Liver (tissue), 9 donors: ENCODE data around the gene DNAH1. TPM values are rescaled to one million over a fixed set of nuclear protein-coding genes. Genes with fewer than 3 reads are reported as not detected.

Source experiments
- DNase-seq: peaks from one replicate; pipeline ENCODE4 v3.0.0-alpha.2; 2017; ENCODE audit warnings: low spot score
- H3K27ac ChIP-seq, 2 donors: one replicate each; pipeline ENCODE4 v1.7.0; 2013; ENCODE audit warnings: inconsistent platforms in 2 of 2, low read length in 2 of 2, control low read depth in 1 of 2, low read depth in 1 of 2, mild to moderate bottlenecking in 1 of 2
- H3K27me3 ChIP-seq, 4 donors: one replicate each; pipeline versions ENCODE4 v1.6.1 to v1.7.0; 2013; ENCODE audit warnings: low read length in 3 of 4, inconsistent platforms in 1 of 4, mild to moderate bottlenecking in 1 of 4, moderate library complexity in 1 of 4; ENCODE audit not compliant: control insufficient read depth in 4 of 4, insufficient read depth in 4 of 4
- H3K36me3 ChIP-seq, 4 donors: one replicate each; pipeline versions ENCODE4 v1.6.1 to v1.7.0; 2013; ENCODE audit warnings: low read length in 3 of 4, mild to moderate bottlenecking in 3 of 4, low read depth in 1 of 4, moderate library complexity in 1 of 4; ENCODE audit not compliant: control insufficient read depth in 4 of 4, insufficient read depth in 3 of 4
- H3K4me1 ChIP-seq, 4 donors: one replicate each; pipeline versions ENCODE4 v1.6.1 to v1.7.0; 2013; ENCODE audit warnings: low read length in 3 of 4, mild to moderate bottlenecking in 3 of 4, moderate library complexity in 1 of 4; ENCODE audit not compliant: control insufficient read depth in 4 of 4, insufficient read depth in 4 of 4
- H3K4me3 ChIP-seq, 3 donors: one replicate each; pipeline versions ENCODE4 v1.6.1 to v1.7.0; 2013; ENCODE audit warnings: low read length in 3 of 3, control low read depth in 1 of 3, low read depth in 1 of 3, mild to moderate bottlenecking in 1 of 3
- H3K9ac ChIP-seq, 2 donors: one replicate each; pipeline ENCODE4 v1.7.0; 2013; ENCODE audit warnings: low read length in 2 of 2, mild to moderate bottlenecking in 2 of 2, moderate library complexity in 2 of 2, control low read depth in 1 of 2, low read depth in 1 of 2
- H3K9me3 ChIP-seq, 4 donors: one replicate each; pipeline versions ENCODE4 v1.6.1 to v1.7.0; 2013; ENCODE audit warnings: low read length in 3 of 4; ENCODE audit not compliant: control insufficient read depth in 4 of 4
- ATF3 ChIP-seq: IDR thresholded peaks from 2 replicates; pipeline ENCODE4 v1.6.1; 2016; ENCODE audit warnings: antibody characterized with exemption
- CTCF ChIP-seq: fragments of 150-350 bp; IDR thresholded peaks from 2 replicates; pipeline ENCODE4 v1.5.1; 2017; ENCODE audit warnings: improper control_type of control experiment, low read depth, low read length; ENCODE audit not compliant: missing input control
- EGR1 ChIP-seq, 2 donors: IDR thresholded peaks; 2 replicates each; pipeline ENCODE4 v1.6.1; 2016 to 2018; ENCODE audit warnings: antibody characterized with exemption in 2 of 2, low read depth in 2 of 2
- FOXA1 ChIP-seq: IDR thresholded peaks from 2 replicates; pipeline ENCODE4 v1.6.1; 2016; ENCODE audit warnings: antibody characterized with exemption
- FOXA2 ChIP-seq: IDR thresholded peaks from 2 replicates; pipeline ENCODE4 v1.6.1; 2016; ENCODE audit warnings: antibody characterized with exemption
- GABPA ChIP-seq, 2 donors: IDR thresholded peaks in 1 of 2; conservative IDR thresholded peaks in 1 of 2; 2 replicates each; pipeline ENCODE4 v1.6.1; 2016; ENCODE audit warnings: antibody characterized with exemption in 2 of 2, mild to moderate bottlenecking in 1 of 2, moderate library complexity in 1 of 2
- HNF4A ChIP-seq, 2 donors: conservative IDR thresholded peaks; 2 replicates each; pipeline ENCODE4 v1.6.1; 2016; ENCODE audit warnings: antibody characterized with exemption in 2 of 2, mild to moderate bottlenecking in 2 of 2
- HNF4G ChIP-seq: IDR thresholded peaks from 2 replicates; pipeline ENCODE4 v1.6.1; 2016; ENCODE audit warnings: antibody characterized with exemption
- JUND ChIP-seq, 2 donors: IDR thresholded peaks; 2 replicates each; pipeline ENCODE4 v1.6.1; 2016; ENCODE audit warnings: antibody characterized with exemption in 2 of 2
- MAX ChIP-seq: IDR thresholded peaks from 2 replicates; pipeline ENCODE4 v1.6.1; 2016; ENCODE audit warnings: antibody characterized with exemption
- NR2F2 ChIP-seq: IDR thresholded peaks from 2 replicates; pipeline ENCODE4 v1.6.1; 2016; ENCODE audit warnings: antibody characterized with exemption
- RAD21 ChIP-seq, 2 donors: IDR thresholded peaks; 2 replicates each; pipeline ENCODE4 v1.6.1; 2016; ENCODE audit warnings: antibody characterized with exemption in 2 of 2, mild to moderate bottlenecking in 2 of 2
- REST ChIP-seq: IDR thresholded peaks from 2 replicates; pipeline ENCODE4 v1.6.1; 2016; ENCODE audit warnings: antibody characterized with exemption, mild to moderate bottlenecking
- YY1 ChIP-seq: IDR thresholded peaks from 2 replicates; pipeline ENCODE4 v1.6.1; 2016; ENCODE audit warnings: antibody characterized with exemption, mild to moderate bottlenecking
- ZBTB33 ChIP-seq: IDR thresholded peaks from 2 replicates; pipeline ENCODE4 v1.6.1; 2016; ENCODE audit warnings: antibody characterized with exemption
- WGBS: extraction: QIAGEN DNeasy Blood & Tissue Kit; methylation state at CpG from one replicate; pipeline ENCODE4 v1.1.7; 2013; 5-methylcytosine and 5-hydroxymethylcytosine counted together
- polyA plus RNA-seq, 2 donors: library from polyadenylated mRNA; stranded (reverse) in 1 of 2; unstranded in 1 of 2; fragments of 200-250 nt in 1 of 2; fragments of >200 nt in 1 of 2; fragmentation: Nextera tagmentation in 1 of 2; extraction: Ambion mirVana in 1 of 2; gene quantifications; one replicate each; pipeline versions ENCODE4 v1.2.1 to v1.2.3, GENCODE V29; 2013 to 2015
- total RNA-seq, 2 donors: library from RNA; depleted of rRNA; stranded (reverse); fragments of >200 nt; gene quantifications; one replicate each; pipeline ENCODE4 v1.2.3, GENCODE V29; 2014
- donor health status: healthy.
- donor health status: healthy.
- donor health status: healthy.
- donor health status: healthy.
- donor health status: healthy.

DNAH1 gene
- total and polyA plus RNA-seq, 4 donors, result 1.5 to 6.0 (median 2.5) TPM

- no peak for TF ChIP-seq YY1
- TF ChIP-seq HNF4A (conservative IDR thresholded peaks at IDR 0.05), result no peak
- TF ChIP-seq FOXA1, result no peak
- TF ChIP-seq MAX, result no peak
- TF ChIP-seq REST, result no peak
- TF ChIP-seq JUND (IDR thresholded peaks at IDR 0.05), result no peak
- TF ChIP-seq NR2F2, result no peak
- TF ChIP-seq GABPA (IDR thresholded peaks at IDR 0.05 in 1 of 2, conservative IDR thresholded peaks at IDR 0.05 in 1 of 2), result no peak
- no peak for TF ChIP-seq FOXA2
- no peak for TF ChIP-seq ATF3
- no peak for TF ChIP-seq EGR1 (IDR thresholded peaks at IDR 0.05; ENCODE audit: low read depth in 2 of 2)
- no peak for TF ChIP-seq RAD21 (IDR thresholded peaks at IDR 0.05)
- no peak for TF ChIP-seq CTCF
- TF ChIP-seq HNF4G, result no peak
- TF ChIP-seq ZBTB33, result no peak
- no peak for DNase-seq
- H3K9me3 ChIP-seq, result no peaks in the 10 kb centered on the region
- peaks cover 0 to 56% (median 20%) of the 10 kb centered on the region in 4 donors for H3K4me1 ChIP-seq
- H3K27me3 ChIP-seq, result no peaks in the 10 kb centered on the region
- 21% methylated on average over 10 of the region's 10 CpGs for WGBS
- H3K4me3 ChIP-seq, result no peak overlapping the region
- H3K36me3 ChIP-seq, result no peaks in the 10 kb centered on the region
- peak overlapping the region in 1 of 2 donors; percentile 7 for H3K27ac ChIP-seq
- H3K9ac ChIP-seq, result no peak overlapping the region
Measured at GRCh38 chr3:52299247-52299878, 16.8 kb upstream of the DNAH1 start.
